HepG2 (cell line): ENCODE measurements around the gene ABCA13. TPM values are rescaled to one million over a fixed set of nuclear protein-coding genes. Genes with fewer than 3 reads are reported as not detected.

Experiments
- ATAC-seq: fragments of 200-7000 bp; cut with Tn5 transposase; 3 replicates; pipeline ENCODE4 v1.9.1; 2020; ENCODE audit warnings: mild to moderate bottlenecking, moderate library complexity
- BruUV-seq: library from RNA; stranded (reverse); fragments of 400-500 nt; replicated peaks from 2 replicates; lab custom pipeline; 2021; lab: Mats Ljungman, UMichigan
- CTCF ChIA-PET: fragments of 300-600 bp; formaldehyde crosslinking; extraction: SDS; loops from one replicate; lab custom pipeline; 2021; ENCODE audit warnings: low total read pairs, inconsistent platforms, low intra/inter-chr PET ratio; lab: Yijun Ruan, JAX
- POLR2A ChIA-PET: fragments of 350-600 bp; sonication (Branson Sonifier 250); formaldehyde crosslinking; loops from one replicate; lab custom pipeline; 2020; ENCODE audit warnings: antibody characterized with exemption, inconsistent platforms; lab: Yijun Ruan, JAX
- DNase-seq: peaks from one replicate; pipeline ENCODE4 v3.0.0-alpha.2; 2015; ENCODE audit warnings: low spot score
- FAIRE-seq: peaks from 3 replicates; lab custom pipeline; 2011; peaks lifted over from hg19 to GRCh38; lab: Jason Lieb, UNC
- H2AFZ ChIP-seq: one replicate; pipeline ENCODE4 v1.6.1; 2011; ENCODE audit warnings: low read length, inconsistent platforms
- H3K27ac ChIP-seq: fragments of 300-600 bp; 3 replicates; pipeline ENCODE4 v1.8.0; 2011; ENCODE audit warnings: mixed run types, mild to moderate bottlenecking, mixed read lengths, low read length, inconsistent platforms; ENCODE audit not compliant: insufficient read depth; ENCODE audit errors: extremely low read length
- H3K27me3 ChIP-seq, 2 experiments: fragments of 200-600 bp in 1 of 2; 2 replicates in 1 of 2; 3 replicates in 1 of 2; pipeline versions ENCODE4 v1.6.0 to v1.8.0; 2011; ENCODE audit warnings: low read length in 2 of 2, mild to moderate bottlenecking in 2 of 2, moderate library complexity in 2 of 2, inconsistent platforms in 1 of 2; ENCODE audit not compliant: insufficient read depth in 2 of 2, control insufficient read depth in 1 of 2
- H3K36me3 ChIP-seq, 2 experiments: fragments of 200-600 bp in 1 of 2; replicated peaks in 1 of 2; 2 replicates in 1 of 2; 3 replicates in 1 of 2; pipeline versions ENCODE4 v1.5.1 to v1.8.0; 2011; ENCODE audit warnings: low read length in 2 of 2, inconsistent platforms in 1 of 2; ENCODE audit not compliant: insufficient read depth in 2 of 2, control insufficient read depth in 1 of 2
- H3K4me1 ChIP-seq: 2 replicates; pipeline ENCODE4 v1.5.1; 2012; ENCODE audit warnings: low read length, inconsistent platforms; ENCODE audit not compliant: insufficient read depth
- H3K4me2 ChIP-seq: 2 replicates; pipeline ENCODE4 v1.6.0; 2011; ENCODE audit warnings: low read depth, low read length, inconsistent platforms
- H3K4me3 ChIP-seq, 3 experiments: fragments of 200-600 bp in 1 of 3; sonication (generic), shearing (Covaris generic) in 1 of 3; replicated peaks in 1 of 3; 2 replicates each; pipeline ENCODE4 v1.5.1; 2011 to 2016; ENCODE audit warnings: low read length in 3 of 3, inconsistent platforms in 2 of 3, low read depth in 2 of 3, mild to moderate bottlenecking in 2 of 3, control low read depth in 1 of 3, mixed read lengths in 1 of 3; ENCODE audit not compliant: insufficient read depth in 1 of 3
- H3K79me2 ChIP-seq: one replicate; pipeline ENCODE4 v1.6.1; 2011; ENCODE audit warnings: low read length, inconsistent platforms; ENCODE audit not compliant: insufficient read depth
- H3K9ac ChIP-seq: 2 replicates; pipeline ENCODE4 v1.6.0; 2011; ENCODE audit warnings: mild to moderate bottlenecking, low read depth, low read length, inconsistent platforms; ENCODE audit not compliant: insufficient read depth
- H3K9me3 ChIP-seq: 2 replicates; pipeline ENCODE4 v1.5.1; 2012; ENCODE audit warnings: mild to moderate bottlenecking, low read length
- H4K20me1 ChIP-seq: 2 replicates; pipeline ENCODE4 v1.6.0; 2011; ENCODE audit warnings: inconsistent platforms, mild to moderate bottlenecking, low read length, moderate library complexity; ENCODE audit not compliant: insufficient read depth
- ARHGAP35 ChIP-seq: sonication (generic); formaldehyde crosslinking; IDR thresholded peaks from 2 replicates; pipeline ENCODE4 v1.9.0; 2022; ENCODE audit warnings: mild to moderate bottlenecking, inconsistent platforms, moderate library complexity, missing genetic modification reagents, borderline replicate concordance
- CBX2 ChIP-seq, 2 experiments: fragments of 200-600 bp in 1 of 2; sonication (generic); formaldehyde crosslinking in 1 of 2; IDR thresholded peaks; 2 replicates each; pipeline versions ENCODE4 v1.7.0 to v1.8.1; 2018 to 2022; ENCODE audit warnings: low read depth in 2 of 2, low read length in 1 of 2, mild to moderate bottlenecking in 1 of 2, missing genetic modification reagents in 1 of 2
- CREB1 ChIP-seq, 2 experiments: fragments of 450-650 bp in 1 of 2; IDR thresholded peaks; 2 replicates each; pipeline ENCODE4 v1.6.1; 2016 to 2017; ENCODE audit warnings: control low read depth in 1 of 2, mild to moderate bottlenecking in 1 of 2, missing compliant biosample characterization in 1 of 2, missing genetic modification characterization in 1 of 2
- FOXO4 ChIP-seq: sonication (generic); formaldehyde crosslinking; conservative IDR thresholded peaks from 2 replicates; pipeline ENCODE4 v1.8.1; 2023; ENCODE audit warnings: missing genetic modification reagents
- GATAD2A ChIP-seq: IDR thresholded peaks from 2 replicates; pipeline ENCODE4 v1.6.1; 2016
- HNRNPLL ChIP-seq: fragments of 200-400 bp; formaldehyde crosslinking; IDR thresholded peaks from 2 replicates; pipeline ENCODE4 v1.6.1; 2017; ENCODE audit warnings: mild to moderate bottlenecking, low read depth, low read length; ENCODE audit not compliant: poor library complexity, severe bottlenecking
- MIER2 ChIP-seq: IDR thresholded peaks from 2 replicates; pipeline ENCODE4 v1.6.1; 2016; ENCODE audit warnings: missing biosample characterization, missing genetic modification reagents
- MXD3 ChIP-seq: IDR thresholded peaks from 2 replicates; pipeline ENCODE4 v1.6.1; 2016; ENCODE audit warnings: mild to moderate bottlenecking, missing biosample characterization, missing genetic modification reagents
- NCOA1 ChIP-seq: sonication (generic); formaldehyde crosslinking; IDR thresholded peaks from 2 replicates; pipeline ENCODE4 v1.9.0; 2021; ENCODE audit warnings: missing genetic modification reagents
- PATZ1 ChIP-seq: sonication (generic); formaldehyde crosslinking; IDR thresholded peaks from 2 replicates; pipeline ENCODE4 v1.4.0; 2020; ENCODE audit warnings: missing genetic modification reagents
- RBM39 ChIP-seq: fragments of 200-400 bp; formaldehyde crosslinking; IDR thresholded peaks from one replicate; pipeline ENCODE4 v1.6.1; 2018; ENCODE audit warnings: antibody characterized with exemption, mild to moderate bottlenecking, low read depth, low read length; ENCODE audit not compliant: poor library complexity, severe bottlenecking
- SETDB1 ChIP-seq: sonication (generic); formaldehyde crosslinking; IDR thresholded peaks from 2 replicates; pipeline ENCODE4 v1.5.1; 2020; ENCODE audit warnings: missing genetic modification reagents, mild to moderate bottlenecking, borderline replicate concordance
- SIX1 ChIP-seq: sonication (generic); formaldehyde crosslinking; IDR thresholded peaks from 2 replicates; pipeline ENCODE4 v1.4.0; 2020; ENCODE audit warnings: missing genetic modification reagents, borderline replicate concordance
- SIX4 ChIP-seq: sonication (generic); formaldehyde crosslinking; IDR thresholded peaks from 2 replicates; pipeline ENCODE4 v1.4.0; 2020; ENCODE audit warnings: missing genetic modification reagents
- SP4 ChIP-seq: sonication (generic); formaldehyde crosslinking; IDR thresholded peaks from 2 replicates; pipeline ENCODE4 v1.8.1; 2023; ENCODE audit warnings: mild to moderate bottlenecking, missing genetic modification reagents
- ZBTB7B ChIP-seq: sonication (generic); formaldehyde crosslinking; IDR thresholded peaks from 2 replicates; pipeline ENCODE4 v1.4.0; 2020; ENCODE audit warnings: missing genetic modification reagents
- ZNF230 ChIP-seq: sonication (generic); formaldehyde crosslinking; IDR thresholded peaks from 2 replicates; pipeline ENCODE4 v1.4.0; 2020; ENCODE audit warnings: mild to moderate bottlenecking, missing genetic modification reagents
- ZNF382 ChIP-seq: sonication (generic); formaldehyde crosslinking; IDR thresholded peaks from 2 replicates; pipeline ENCODE4 v1.5.0; 2020; ENCODE audit warnings: missing genetic modification reagents, mild to moderate bottlenecking, borderline replicate concordance
- ZNF468 ChIP-seq: sonication (generic); formaldehyde crosslinking; IDR thresholded peaks from 2 replicates; pipeline ENCODE4 v1.8.0; 2022; ENCODE audit warnings: mild to moderate bottlenecking, moderate library complexity, missing genetic modification reagents
- WGBS: methylation state at CpG from one replicate; pipeline ENCODE4 v1.1.6; 2017; ENCODE audit warnings: low lambda C conversion rate; 5-methylcytosine and 5-hydroxymethylcytosine counted together
- in situ Hi-C: cut with HindIII; loops from 2 replicates; pipeline ENCODE4 v1.10.0; 2017; ENCODE audit warnings: low pct_unique_long_range_greater_than_20kb; ENCODE audit not compliant: extremely low pct_ligation_motif_present
- intact Hi-C: fragments of 100-400 bp; cut with micrococcal nuclease; formaldehyde crosslinking; loops from one replicate; pipeline ENCODE4 v1.10.0; 2022; ENCODE audit not compliant: unreplicated experiment
- polyA plus RNA-seq, 8 experiments: library from polyadenylated mRNA; depleted of rRNA in 3 of 8; stranded (reverse) in 7 of 8; unstranded in 1 of 8; fragments of >200 nt; fragmentation: Illumina TruSeq in 4 of 8; extraction: Trizol in 4 of 8; gene quantifications; 2 replicates each; pipeline versions ENCODE4 v1.2.1 to v1.2.3, GENCODE V29; 2011 to 2016; ENCODE audit warnings: low read depth in 4 of 8, missing spikeins in 1 of 8, mixed read lengths in 1 of 8; ENCODE audit not compliant: insufficient read depth in 1 of 8
- total RNA-seq, 5 experiments: library from RNA; depleted of rRNA; stranded (reverse); fragments of >200 nt; fragmentation: Illumina TruSeq; extraction: Trizol; gene quantifications; 2 replicates each; pipeline ENCODE4 v1.2.3, GENCODE V29; 2016; ENCODE audit warnings: low read depth in 1 of 5

Gene ABCA13
- total and polyA plus RNA-seq, 2 of the 13 experiments (the other 11 are each of a cell fraction or from before 2014, with no cell fraction given) = 0.03 TPM; not detected in 1

GRCh38 chr7:48518092-48518491 lies 346.8 kb downstream of the ABCA13 start:
- no peak for FAIRE-seq

More at GRCh38 chr7:48518092-48518491, 346.8 kb downstream of the ABCA13 start:
- no peak overlapping the region for H3K27ac ChIP-seq
- in situ Hi-C loops = no loop called here
- no peak overlapping the region for H2AFZ ChIP-seq
- no peaks in the 10 kb centered on the region for H3K9me3 ChIP-seq
- H3K9ac ChIP-seq = no peak overlapping the region
- no peaks in the 10 kb centered on the region for H4K20me1 ChIP-seq
- CTCF ChIA-PET = no interaction called here
- TF ChIP-seq MIER2 (CRISPR knock-in tag) (no peak), CREB1 (IDR thresholded peaks at IDR 0.05) (no peak), CREB1 (CRISPR knock-in tag; IDR thresholded peaks at IDR 0.05) (no peak), NCOA1 (CRISPR knock-in tag) (no peak), FOXO4 (CRISPR knock-in tag) (no peak), ZNF230 (CRISPR knock-in tag) (no peak), SETDB1 (CRISPR knock-in tag) (no peak), HNRNPLL (no peak), GATAD2A (CRISPR knock-in tag) (no peak), ZBTB7B (CRISPR knock-in tag) (no peak), ARHGAP35 (no peak), CBX2 (IDR thresholded peaks at IDR 0.05; ENCODE audit: low read depth, low read length) (no peak), CBX2 (CRISPR knock-in tag; IDR thresholded peaks at IDR 0.05; ENCODE audit: low read depth) (no peak), SIX1 (CRISPR knock-in tag) (no peak), ZNF382 (no peak), PATZ1 (CRISPR knock-in tag) (no peak), SIX4 (CRISPR knock-in tag) (no peak), SP4 (CRISPR knock-in tag) (no peak), MXD3 (CRISPR knock-in tag) (no peak), ZNF468 (CRISPR knock-in tag) (no peak), RBM39 (no peak)
- H3K27me3 ChIP-seq = peaks cover 0 to 3% of the 10 kb centered on the region in 2 experiments; a peak in 1 of 5 replicates
- intact Hi-C loops = no loop called here
- DNase-seq (no peak), ATAC-seq (no peak)
- H3K4me2 ChIP-seq = no peak overlapping the region
- H3K36me3 ChIP-seq = no peaks in the 10 kb centered on the region
- BruUV-seq = no TSS peak
- H3K4me1 ChIP-seq = no peaks in the 10 kb centered on the region
- POLR2A ChIA-PET = no interaction called here
- H3K79me2 ChIP-seq = no peaks in the 10 kb centered on the region
- WGBS = 20% methylated on average over 2 of the region's 2 CpGs
- H3K4me3 ChIP-seq = no peak overlapping the region
